Transverse colon (tissue), 4 donors: ENCODE results near the gene PEG3.

ENCODE experiments used
- CTCF ChIP-seq, 5 experiments: fragments of 200-600 bp in 3 of 5; fragments of 450-650 bp in 2 of 5; sonication (generic) in 3 of 5; IDR thresholded peaks; 1 replicate in 2 of 5; 2 replicates in 3 of 5; pipeline ENCODE4 v1.5.1; 2016 to 2017; ENCODE audit warnings: antibody characterized with exemption in 5 of 5, inconsistent platforms in 3 of 5, mild to moderate bottlenecking in 2 of 5, moderate library complexity in 1 of 5
- EP300 ChIP-seq: sonication (generic); formaldehyde crosslinking; IDR thresholded peaks from one replicate; pipeline ENCODE4 v1.6.1; 2017; ENCODE audit warnings: antibody characterized with exemption, low read depth
- POLR2A ChIP-seq: fragments of 450-650 bp; IDR thresholded peaks from one replicate; pipeline ENCODE4 v1.6.1; 2016; ENCODE audit warnings: antibody characterized with exemption, mild to moderate bottlenecking, moderate library complexity
- POLR2AphosphoS5 ChIP-seq, 3 donors: sonication (generic); formaldehyde crosslinking; IDR thresholded peaks; one replicate each; pipeline ENCODE4 v1.6.1; 2016; ENCODE audit warnings: antibody characterized with exemption in 3 of 3

- TF ChIP-seq POLR2A (no peak), CTCF (IDR thresholded peaks at IDR 0.05) (no peak), EP300 (no peak), POLR2AphosphoS5 (IDR thresholded peaks at IDR 0.05) (no peak)
Measured at GRCh38 chr19:56862741-56863140, 22.2 kb upstream of the PEG3 start.
